A673 (cell line): ENCODE data around the gene SPON1. TPM values are rescaled to one million over a fixed set of nuclear protein-coding genes. Genes with fewer than 3 reads are reported as not detected.
"Not testable (repeated sequence)": the region's sequence is repeated elsewhere in the genome, so short reads cannot be mapped to it uniquely, and the experiment has no call there.

Source experiments
- BruUV-seq: library from RNA; stranded (reverse); fragments of 400-500 nt; replicated peaks from 2 replicates; lab custom pipeline; 2021; lab: Mats Ljungman, UMichigan
- CTCF ChIA-PET: fragments of 300-600 bp; sonication (Branson Sonifier 250); formaldehyde crosslinking; loops from one replicate; lab custom pipeline; 2022; ENCODE audit warnings: antibody characterized with exemption; lab: Charles Lee
- POLR2A ChIA-PET: fragments of 300-600 bp; sonication (Branson Sonifier 250); formaldehyde crosslinking; loops from one replicate; lab custom pipeline; 2022; ENCODE audit warnings: antibody characterized with exemption; ENCODE audit not compliant: low non-redundant PET; lab: Charles Lee
- DNase-seq: peaks from one replicate; pipeline ENCODE4 v3.0.0-alpha.2; 2015; ENCODE audit warnings: low spot score
- H3K27ac ChIP-seq: fragments of 200-600 bp; sonication (generic); 2 replicates; pipeline ENCODE4 v1.5.1; 2016; ENCODE audit warnings: mixed run types, low read depth, mild to moderate bottlenecking, mixed read lengths, antibody characterized with exemption, low read length; ENCODE audit not compliant: poor library complexity, severe bottlenecking
- H3K27me3 ChIP-seq: fragments of 200-600 bp; sonication (generic); replicated peaks from 2 replicates; pipeline ENCODE4 v1.6.1; 2017; ENCODE audit warnings: mixed run types, low read depth, mild to moderate bottlenecking, mixed read lengths, antibody characterized with exemption, low read length; ENCODE audit not compliant: insufficient read depth, poor library complexity
- H3K36me3 ChIP-seq: fragments of 200-600 bp; sonication (generic); 2 replicates; pipeline ENCODE4 v1.6.1; 2016; ENCODE audit warnings: mixed run types, mild to moderate bottlenecking, mixed read lengths, antibody characterized with exemption, low read length; ENCODE audit not compliant: insufficient read depth, poor library complexity, severe bottlenecking
- H3K4me1 ChIP-seq: fragments of 200-600 bp; sonication (generic); 2 replicates; pipeline ENCODE4 v1.6.1; 2017; ENCODE audit warnings: mixed run types, mild to moderate bottlenecking, mixed read lengths, antibody characterized with exemption, low read length; ENCODE audit not compliant: insufficient read depth, poor library complexity, severe bottlenecking
- H3K4me3 ChIP-seq: fragments of 200-600 bp; sonication (generic); 2 replicates; pipeline ENCODE4 v1.5.1; 2016; ENCODE audit warnings: low read depth, mixed run types, mild to moderate bottlenecking, mixed read lengths, low read length; ENCODE audit not compliant: poor library complexity, severe bottlenecking
- H3K9me3 ChIP-seq: fragments of 200-600 bp; sonication (generic); 2 replicates; pipeline ENCODE4 v1.6.1; 2016; ENCODE audit warnings: mixed run types, low read depth, mild to moderate bottlenecking, mixed read lengths, antibody characterized with exemption, low read length; ENCODE audit not compliant: poor library complexity, severe bottlenecking
- EZH2 ChIP-seq: fragments of 200-600 bp; sonication (generic); IDR thresholded peaks from 2 replicates; pipeline ENCODE4 v1.6.1; 2017; ENCODE audit warnings: borderline replicate concordance, low read depth, mild to moderate bottlenecking, mixed read lengths, antibody characterized with exemption, low read length; ENCODE audit not compliant: poor library complexity, severe bottlenecking
- intact Hi-C: fragments of 100-400 bp; cut with micrococcal nuclease; formaldehyde crosslinking; loops from one replicate; pipeline ENCODE4 v1.10.0; 2022; ENCODE audit not compliant: unreplicated experiment
- total RNA-seq: library from RNA; stranded (reverse); gene quantifications from 2 replicates; pipeline ENCODE4 v1.2.3, GENCODE V29; 2021
- TF ChIP-seq, protein P1 (sequence below): fragments of 300-800, 200-600 bp; sonication (generic); conservative IDR thresholded peaks from 2 replicates; pipeline ENCODE4 v1.5.1; 2017; ENCODE audit warnings: low read depth, mild to moderate bottlenecking, antibody characterized with exemption, low read length, moderate library complexity, mixed read lengths

The SPON1 gene
- total RNA-seq, 1 experiment from 2014 or later: not detected

DNA sequence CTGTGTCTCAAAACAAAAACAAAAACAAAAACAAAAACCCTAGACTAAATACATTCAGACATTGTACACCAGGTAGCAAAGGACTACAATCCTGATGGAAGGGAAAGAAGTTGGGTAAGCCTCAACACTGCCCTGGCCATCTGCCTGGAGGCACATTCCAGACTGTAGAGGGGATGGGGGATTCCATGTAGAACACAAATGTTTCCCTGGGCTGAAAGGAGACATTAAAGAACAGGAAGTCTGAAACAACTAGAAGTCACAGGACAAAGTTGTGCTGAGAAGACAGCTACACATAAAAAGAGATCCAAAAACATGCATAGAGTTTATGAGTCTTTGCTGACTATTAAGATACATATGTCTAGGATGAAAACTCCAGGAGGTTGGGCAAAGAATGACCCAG is 312.6 kb downstream of the SPON1 start:
- Histone ChIP-seq H3K9me3 (no peaks in the 10 kb centered on the region), H3K36me3 (no peaks in the 10 kb centered on the region), H3K27ac (no peak overlapping the region), H3K4me3 (no peak overlapping the region), H3K27me3 (no peaks in the 10 kb centered on the region), H3K4me1 (no peaks in the 10 kb centered on the region)
- POLR2A ChIA-PET: interaction anchor here (0.7 kb wide), 1 partner anchor 133 kb away, joined by 4 read pairs; no protein-coding TSS in a partner anchor
- intact Hi-C loops: no loop called here
- no peak for TF ChIP-seq EZH2
- TF ChIP-seq, protein P1, sequence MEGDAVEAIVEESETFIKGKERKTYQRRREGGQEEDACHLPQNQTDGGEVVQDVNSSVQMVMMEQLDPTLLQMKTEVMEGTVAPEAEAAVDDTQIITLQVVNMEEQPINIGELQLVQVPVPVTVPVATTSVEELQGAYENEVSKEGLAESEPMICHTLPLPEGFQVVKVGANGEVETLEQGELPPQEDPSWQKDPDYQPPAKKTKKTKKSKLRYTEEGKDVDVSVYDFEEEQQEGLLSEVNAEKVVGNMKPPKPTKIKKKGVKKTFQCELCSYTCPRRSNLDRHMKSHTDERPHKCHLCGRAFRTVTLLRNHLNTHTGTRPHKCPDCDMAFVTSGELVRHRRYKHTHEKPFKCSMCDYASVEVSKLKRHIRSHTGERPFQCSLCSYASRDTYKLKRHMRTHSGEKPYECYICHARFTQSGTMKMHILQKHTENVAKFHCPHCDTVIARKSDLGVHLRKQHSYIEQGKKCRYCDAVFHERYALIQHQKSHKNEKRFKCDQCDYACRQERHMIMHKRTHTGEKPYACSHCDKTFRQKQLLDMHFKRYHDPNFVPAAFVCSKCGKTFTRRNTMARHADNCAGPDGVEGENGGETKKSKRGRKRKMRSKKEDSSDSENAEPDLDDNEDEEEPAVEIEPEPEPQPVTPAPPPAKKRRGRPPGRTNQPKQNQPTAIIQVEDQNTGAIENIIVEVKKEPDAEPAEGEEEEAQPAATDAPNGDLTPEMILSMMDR: no peak
- no TSS peak for BruUV-seq
- CTCF ChIA-PET: no interaction called here
- no peak for DNase-seq

DNA sequence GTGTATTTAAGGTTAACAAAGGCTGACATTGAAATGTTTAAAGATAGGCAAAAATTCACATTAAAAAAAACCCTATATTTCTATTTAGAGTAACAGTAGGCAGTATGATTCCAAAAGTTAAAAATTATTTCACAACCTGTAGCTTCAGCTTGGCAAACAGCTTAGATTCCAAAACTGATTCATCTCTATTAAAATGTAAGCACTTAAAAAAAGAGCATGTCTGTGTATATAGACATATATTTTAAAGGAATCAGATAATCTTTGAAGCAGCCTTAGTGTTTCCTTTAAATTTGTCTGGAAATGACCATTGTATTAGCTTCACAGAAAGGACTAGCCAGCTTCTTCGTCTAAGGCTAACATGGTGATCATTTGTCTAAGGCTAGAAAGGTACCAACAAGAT is 316.3 kb downstream of the SPON1 start:
- DNase-seq, H3K9me3 ChIP-seq, CTCF ChIA-PET, intact Hi-C loops, H3K4me1 ChIP-seq, H3K27me3 ChIP-seq, H3K27ac ChIP-seq, H3K4me3 ChIP-seq, H3K36me3 ChIP-seq, POLR2A ChIA-PET: not testable (repeated sequence)
- TSS peak; percentile 41 for BruUV-seq

DNA sequence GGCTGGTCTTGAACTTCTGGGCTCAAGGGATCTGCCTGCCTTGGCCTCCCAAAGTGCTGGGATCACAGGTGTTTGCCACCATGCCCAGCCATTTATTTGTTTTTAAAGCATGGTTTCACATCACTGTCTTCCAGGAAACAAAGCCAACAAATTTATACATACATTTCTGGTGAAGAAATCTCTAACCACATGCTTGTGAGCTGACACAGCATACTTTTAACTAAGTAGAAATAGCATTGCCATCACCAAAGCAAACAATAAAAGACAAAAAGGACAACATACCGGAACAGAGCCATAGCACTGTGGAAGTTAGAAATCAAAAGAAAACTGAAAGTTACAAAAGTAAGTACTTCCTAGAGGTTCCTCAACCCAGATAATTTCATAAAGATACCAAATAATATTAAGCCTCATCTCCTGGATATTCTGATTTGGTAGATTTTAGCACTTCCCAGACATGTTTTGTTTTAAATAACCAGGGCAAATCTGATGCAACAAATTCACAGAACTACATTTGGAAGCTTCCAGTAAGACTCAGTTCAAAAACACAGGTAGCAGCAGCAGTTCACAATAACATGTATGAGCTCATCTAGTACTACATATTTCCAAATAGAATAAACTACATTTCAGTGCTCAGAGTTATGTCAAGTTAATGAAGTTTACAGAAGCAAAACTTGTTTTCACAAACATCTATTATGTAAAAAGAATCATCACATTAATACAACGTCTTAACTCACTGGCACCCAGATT is 325.8 kb downstream of the SPON1 start:
- no peaks in the 10 kb centered on the region for H3K36me3 ChIP-seq
- ChIA-PET CTCF (no interaction called here), POLR2A (no interaction called here)
- H3K27me3 ChIP-seq: no peaks in the 10 kb centered on the region
- intact Hi-C loops: no loop called here
- DNase-seq: no peak
- no TSS peak for BruUV-seq
- no peak overlapping the region for H3K4me3 ChIP-seq
- no peak overlapping the region for H3K27ac ChIP-seq
- no peak for TF ChIP-seq EZH2
- TF ChIP-seq, protein P1: no peak
- H3K9me3 ChIP-seq: no peaks in the 10 kb centered on the region
- no peaks in the 10 kb centered on the region for H3K4me1 ChIP-seq

DNA sequence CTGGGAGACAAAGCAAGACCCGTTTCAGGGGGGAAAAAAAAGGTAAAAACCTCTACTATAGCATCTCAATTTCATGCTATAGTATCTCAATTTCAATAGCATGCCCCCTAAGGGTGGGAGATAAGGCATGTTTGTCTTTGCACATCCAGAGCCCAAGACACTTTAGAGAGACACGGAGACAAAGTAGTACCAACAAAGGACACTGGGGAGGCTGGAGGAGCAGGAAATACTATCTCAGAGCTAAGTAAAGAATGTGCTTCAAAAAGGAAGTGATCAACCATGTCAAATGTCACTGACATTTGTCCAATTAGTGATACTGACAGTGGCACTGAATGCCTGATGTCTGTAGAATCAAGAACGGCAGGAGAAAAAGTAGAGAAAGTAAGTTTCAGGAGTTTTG is 327.9 kb downstream of the SPON1 start:
- Histone ChIP-seq H3K4me1 (peaks cover 4% of the 10 kb centered on the region), H3K9me3 (no peaks in the 10 kb centered on the region), H3K36me3 (no peaks in the 10 kb centered on the region), H3K27ac (no peak overlapping the region), H3K4me3 (no peak overlapping the region), H3K27me3 (no peaks in the 10 kb centered on the region)
- DNase-seq: peak; percentile 14
- POLR2A ChIA-PET: no interaction called here
- TF ChIP-seq, protein P1: no peak
- no peak for TF ChIP-seq EZH2
- no TSS peak for BruUV-seq
- intact Hi-C loops: no loop called here
- CTCF ChIA-PET: no interaction called here
